Stimulated activated naive CD8-positive, alpha-beta T cell treated with anti-CD3 and anti-CD28 coated beads, Interleukin-15, amount 100 ng/mL, for 72 hours (primary cell): ENCODE results near the gene BPIFA2.
A peak's percentile ranks its signal among the peaks of the same experiment; 100 is the strongest.

Source experiments
- ATAC-seq: fragments of 150-1000 bp; cut with Tn5 transposase; 2 replicates; pipeline ENCODE4 v1.10.0; 2021; ENCODE audit warnings: mild to moderate bottlenecking, moderate library complexity
- DNase-seq, 2 donors: peaks; one replicate each; pipeline ENCODE4 v3.0.0; 2021 to 2022
- H3K27ac Mint-ChIP-seq, 2 donors: one replicate each; pipeline ENCODE4 v1.8.0; 2022; ENCODE audit warnings: mild to moderate bottlenecking in 2 of 2, mixed read lengths in 2 of 2, moderate library complexity in 2 of 2
- H3K27me3 Mint-ChIP-seq: one replicate; pipeline ENCODE4 v1.8.0; 2022; ENCODE audit warnings: mixed read lengths
- H3K4me1 Mint-ChIP-seq: one replicate; pipeline ENCODE4 v1.8.0; 2022; ENCODE audit warnings: mild to moderate bottlenecking, mixed read lengths
- H3K4me3 Mint-ChIP-seq, 2 donors: one replicate each; pipeline ENCODE4 v1.8.0; 2022; ENCODE audit warnings: mild to moderate bottlenecking in 2 of 2, mixed read lengths in 2 of 2, moderate library complexity in 1 of 2
- H3K9me3 Mint-ChIP-seq, 2 donors: one replicate each; pipeline ENCODE4 v1.8.0; 2022; ENCODE audit warnings: mixed read lengths in 2 of 2

Gene BPIFA2

GRCh38 chr20:33209789-33210188 lies 41.8 kb downstream of the BPIFA2 start:
- no peaks in the 10 kb centered on the region for H3K9me3 Mint-ChIP-seq
- ATAC-seq: no peak
- peaks cover 74% of the 10 kb centered on the region for H3K27me3 Mint-ChIP-seq
- H3K27ac Mint-ChIP-seq: no peak overlapping the region
- peaks cover 6% of the 10 kb centered on the region for H3K4me1 Mint-ChIP-seq
- no peak overlapping the region for H3K4me3 Mint-ChIP-seq
- DNase-seq: peak; percentile 16 to 30

GRCh38 chr20:33210371-33210770 lies 42.4 kb downstream of the BPIFA2 start:
- Mint-ChIP-seq H3K4me3 (no peak overlapping the region), H3K27me3 (peaks cover 77% of the 10 kb centered on the region), H3K9me3 (no peaks in the 10 kb centered on the region), H3K4me1 (peaks cover 6% of the 10 kb centered on the region), H3K27ac (no peak overlapping the region)
- DNase-seq: no peak
- ATAC-seq: no peak

DNA sequence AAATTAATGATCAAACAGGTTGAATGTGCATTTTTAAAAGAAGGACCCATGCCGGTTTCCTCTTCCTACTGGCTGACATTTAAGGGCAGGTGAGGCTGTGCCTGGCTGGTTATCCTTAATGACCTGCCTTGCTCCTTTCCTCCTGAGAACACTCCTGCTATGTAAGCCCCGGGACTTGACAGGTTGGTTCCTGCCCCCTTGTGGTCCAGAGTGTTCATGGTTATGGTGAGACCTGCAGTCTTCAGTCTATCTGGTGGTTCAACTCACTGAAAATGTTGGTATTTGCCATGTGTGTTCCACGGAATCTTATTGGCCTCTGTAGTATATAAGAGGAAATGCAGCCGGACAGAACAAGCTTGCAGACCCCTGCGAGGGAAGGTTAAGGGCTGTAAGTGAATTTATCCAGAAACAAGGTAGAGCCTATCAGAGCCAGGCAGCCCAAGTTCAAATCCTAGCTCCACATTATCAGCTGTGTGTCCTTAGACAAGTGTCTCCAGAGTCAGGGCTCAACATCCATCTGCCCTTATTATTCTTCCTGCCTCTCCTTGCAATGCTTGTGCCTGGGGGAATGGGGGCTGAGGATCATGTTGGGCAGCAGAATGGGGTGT lies 44.0 kb downstream of the BPIFA2 start:
- ATAC-seq (peak; percentile 72), DNase-seq (peak; percentile 5 to 35)
- peaks cover 91% of the 10 kb centered on the region for H3K27me3 Mint-ChIP-seq
- peaks cover 6% of the 10 kb centered on the region for H3K4me1 Mint-ChIP-seq
- H3K9me3 Mint-ChIP-seq: no peaks in the 10 kb centered on the region
- no peak overlapping the region for H3K27ac Mint-ChIP-seq
- H3K4me3 Mint-ChIP-seq: no peak overlapping the region

GRCh38 chr20:33217052-33217451 lies 49.1 kb downstream of the BPIFA2 start, which contains the start of gene BPIFA3:
TSS of gene BPIFA3 (plus strand) at chr20:33217352. CDS start at chr20:33217537, 185 bp downstream.
- Mint-ChIP-seq H3K27ac (no peak within 1 kb of the TSS), H3K27me3 (peaks cover 49% of the 10 kb centered on the region), H3K4me3 (no peak within 1 kb of the TSS), H3K4me1 (no peaks in the 10 kb centered on the region), H3K9me3 (no peaks in the 10 kb centered on the region)
- no peak for DNase-seq
- ATAC-seq: no peak

- peaks cover under 1% of the 10 kb centered on the region for H3K4me1 Mint-ChIP-seq
- H3K4me3 Mint-ChIP-seq: no peak overlapping the region
- DNase-seq (no peak), ATAC-seq (no peak)
- peaks cover 0 to 6% of the 10 kb centered on the region in 2 donors for H3K9me3 Mint-ChIP-seq
- peaks cover 39% of the 10 kb centered on the region for H3K27me3 Mint-ChIP-seq
- H3K27ac Mint-ChIP-seq: no peak overlapping the region
These were observed 56.4 kb downstream of the BPIFA2 start for GRCh38 chr20:33224399-33224798.

- DNase-seq (peak; percentile 44 to 51), ATAC-seq (peak; percentile 88)
- Mint-ChIP-seq H3K27ac (peak overlapping the region; percentile 95), H3K4me1 (peaks cover 37% of the 10 kb centered on the region), H3K27me3 (peaks cover 40% of the 10 kb centered on the region), H3K4me3 (peak overlapping the region in 1 of 2 donors; percentile 18), H3K9me3 (peaks cover 0 to 6% of the 10 kb centered on the region in 2 donors)
These were observed 61.9 kb downstream of the BPIFA2 start for GRCh38 chr20:33229843-33230242.
